CD14-positive monocyte (primary cell): ENCODE results near the gene TGFBR1. TPM values are rescaled to one million over a fixed set of nuclear protein-coding genes. Genes with fewer than 3 reads are reported as not detected.

Source experiments
- DNase-seq, 3 donors: peaks; one replicate each; pipeline ENCODE4 v3.0.0-alpha.2; 2011 to 2022
- H2AFZ ChIP-seq: 2 replicates; pipeline ENCODE4 v1.6.0; 2012; ENCODE audit warnings: mild to moderate bottlenecking, low read depth, low read length, inconsistent platforms; ENCODE audit not compliant: insufficient read depth, poor library complexity, severe bottlenecking
- H3K27ac ChIP-seq, 2 donors: 1 replicate in 1 of 2; 2 replicates in 1 of 2; pipeline ENCODE4 v1.5.1; 2012 to 2013; ENCODE audit warnings: low read length in 2 of 2, control low read depth in 1 of 2, inconsistent platforms in 1 of 2, low read depth in 1 of 2, mild to moderate bottlenecking in 1 of 2
- H3K27me3 ChIP-seq, 2 donors: one replicate each; pipeline versions ENCODE4 v1.6.0 to v1.6.1; 2011 to 2013; ENCODE audit warnings: low read length in 2 of 2; ENCODE audit not compliant: control insufficient read depth in 2 of 2, insufficient read depth in 2 of 2
- H3K36me3 ChIP-seq, 2 donors: replicated peaks in 1 of 2; 1 replicate in 1 of 2; 2 replicates in 1 of 2; pipeline versions ENCODE4 v1.5.1 to v1.6.1; 2012 to 2013; ENCODE audit warnings: low read length in 2 of 2, control low read depth in 1 of 2, inconsistent platforms in 1 of 2, mild to moderate bottlenecking in 1 of 2; ENCODE audit not compliant: insufficient read depth in 2 of 2, control insufficient read depth in 1 of 2
- H3K4me1 ChIP-seq, 2 donors: 1 replicate in 1 of 2; 2 replicates in 1 of 2; pipeline versions ENCODE4 v1.5.1 to v1.6.1; 2012 to 2013; ENCODE audit warnings: low read length in 2 of 2, control low read depth in 1 of 2, inconsistent platforms in 1 of 2, mild to moderate bottlenecking in 1 of 2, moderate library complexity in 1 of 2; ENCODE audit not compliant: insufficient read depth in 2 of 2, control insufficient read depth in 1 of 2
- H3K4me2 ChIP-seq: replicated peaks from 2 replicates; pipeline ENCODE3; 2012; ENCODE audit warnings: low read length, moderate library complexity, mild to moderate bottlenecking; ENCODE audit not compliant: poor library complexity, severe bottlenecking; ENCODE audit errors: extremely low read depth
- H3K4me3 ChIP-seq, 3 experiments: fragments of 200-600 bp in 1 of 3; sonication (generic) in 1 of 3; replicated peaks in 1 of 3; 1 replicate in 2 of 3; 2 replicates in 1 of 3; pipeline ENCODE4 v1.5.1; 2011 to 2013; ENCODE audit warnings: low read length in 3 of 3, mild to moderate bottlenecking in 3 of 3, control low read depth in 2 of 3, low read depth in 2 of 3, inconsistent platforms in 1 of 3, moderate library complexity in 1 of 3
- H3K79me2 ChIP-seq: 2 replicates; pipeline ENCODE4 v1.6.0; 2012; ENCODE audit warnings: mild to moderate bottlenecking, control low read depth, inconsistent platforms, low read length, moderate library complexity; ENCODE audit not compliant: insufficient read depth
- H3K9ac ChIP-seq: 2 replicates; pipeline ENCODE4 v1.6.0; 2017; ENCODE audit warnings: low read length, mild to moderate bottlenecking; ENCODE audit not compliant: insufficient read depth, poor library complexity, severe bottlenecking
- H3K9me3 ChIP-seq, 2 donors: replicated peaks in 1 of 2; 1 replicate in 1 of 2; 2 replicates in 1 of 2; pipeline versions ENCODE4 v1.5.1 to v1.6.1; 2012 to 2013; ENCODE audit warnings: low read length in 2 of 2, control low read depth in 1 of 2; ENCODE audit not compliant: control insufficient read depth in 1 of 2, insufficient read depth in 1 of 2
- H4K20me1 ChIP-seq: 2 replicates; pipeline ENCODE4 v1.6.0; 2012; ENCODE audit warnings: mild to moderate bottlenecking, low read length, control low read depth, moderate library complexity; ENCODE audit not compliant: insufficient read depth
- H3K27ac Mint-ChIP-seq, 7 donors: one replicate each; pipeline ENCODE4 v1.8.0; 2020; ENCODE audit warnings: mild to moderate bottlenecking in 7 of 7, mixed read lengths in 7 of 7, moderate library complexity in 6 of 7, inconsistent platforms in 2 of 7
- H3K27me3 Mint-ChIP-seq, 3 donors: one replicate each; pipeline ENCODE4 v1.8.0; 2021 to 2022; ENCODE audit warnings: low read depth in 3 of 3, mild to moderate bottlenecking in 3 of 3, mixed read lengths in 3 of 3, moderate library complexity in 3 of 3, inconsistent platforms in 1 of 3
- H3K36me3 Mint-ChIP-seq, 2 donors: one replicate each; pipeline ENCODE4 v1.8.0; 2020; ENCODE audit warnings: mixed read lengths in 2 of 2, inconsistent platforms in 1 of 2, mild to moderate bottlenecking in 1 of 2
- H3K4me1 Mint-ChIP-seq: one replicate; pipeline ENCODE4 v1.8.0; 2020; ENCODE audit warnings: mild to moderate bottlenecking, mixed read lengths
- H3K4me3 Mint-ChIP-seq, 2 donors: one replicate each; pipeline ENCODE4 v1.8.0; 2020; ENCODE audit warnings: mild to moderate bottlenecking in 2 of 2, mixed read lengths in 2 of 2, moderate library complexity in 1 of 2
- H3K9me3 Mint-ChIP-seq, 7 donors: one replicate each; pipeline ENCODE4 v1.8.0; 2020 to 2022; ENCODE audit warnings: mixed read lengths in 7 of 7, mild to moderate bottlenecking in 6 of 7, moderate library complexity in 6 of 7, inconsistent platforms in 2 of 7
- CTCF ChIP-seq: fragments of 200-600 bp; IDR thresholded peaks from one replicate; pipeline ENCODE4 v1.8.0; 2022; ENCODE audit warnings: antibody characterized with exemption, mild to moderate bottlenecking
- WGBS: methylation state at CpG from one replicate; pipeline ENCODE4 v1.1.5; 2013; ENCODE audit warnings: missing lambda C conversion rate; ENCODE audit not compliant: insufficient coverage; 5-methylcytosine and 5-hydroxymethylcytosine counted together
- intact Hi-C, 2 donors: fragments of 100-400 bp; cut with micrococcal nuclease; formaldehyde crosslinking; loops; one replicate each; pipeline versions ENCODE4 v1.15.0 to v1.15.1; 2023
- polyA plus RNA-seq, 3 donors: library from polyadenylated mRNA; depleted of rRNA in 1 of 3; unstranded in 2 of 3; stranded (reverse) in 1 of 3; fragments of 300-500 nt in 2 of 3; fragments of >200 nt in 1 of 3; fragmentation: Illumina TruSeq in 2 of 3; gene quantifications; 1 replicate in 2 of 3; 2 replicates in 1 of 3; pipeline ENCODE4 v1.2.3, GENCODE V29; 2012 to 2021

TGFBR1 gene
- polyA plus RNA-seq, 3 donors: 10.7 to 26.8 (median 25.0) TPM

- intact Hi-C loops: loop anchor here (2.0 to 10.0 kb wide), 3 partner anchors 20 to 54 kb away; partner anchors contain the start of gene TGFBR1 (in 2 of the 2)
- Mint-ChIP-seq H3K4me1 (peaks cover 51% of the 10 kb centered on the region), H3K27ac (peak overlapping the region; percentile 96 to 99 (median 98)), H3K9me3 (peaks cover 0 to 2% (median 0%) of the 10 kb centered on the region in 7 donors), H3K27me3 (peaks cover 20 to 28% (median 26%) of the 10 kb centered on the region in 3 donors), H3K4me3 (peak overlapping the region; percentile 39 to 81), H3K36me3 (peaks cover 9 to 19% of the 10 kb centered on the region in 2 donors)
- Histone ChIP-seq H3K4me1 (peaks cover 51 to 54% of the 10 kb centered on the region in 2 donors), H3K27ac (peak overlapping the region; percentile 87 to 88), H3K36me3 (no peaks in the 10 kb centered on the region), H3K9me3 (no peaks in the 10 kb centered on the region), H2AFZ (peak overlapping the region; percentile 13), H3K4me2 (peak overlapping the region; percentile 69), H3K9ac (peak overlapping the region; percentile 35), H4K20me1 (no peaks in the 10 kb centered on the region), H3K27me3 (peaks cover 13 to 27% of the 10 kb centered on the region in 2 donors), H3K79me2 (no peaks in the 10 kb centered on the region), H3K4me3 (peak overlapping the region in 2 of 3 experiments; percentile 30 to 60)
- TF ChIP-seq CTCF: no peak
- DNase-seq: peak; percentile 94 to 96 (median 94)
- WGBS: 0% methylated on average over 3 of the region's 8 CpGs
Measured at GRCh38 chr9:99058964-99059921, 45.7 kb upstream of the TGFBR1 start.

GRCh38 chr9:99060621-99061020 is 44.3 kb upstream of the TGFBR1 start:
- no peak for DNase-seq
- intact Hi-C loops: no loop called here
- Histone ChIP-seq H3K4me3 (no peak overlapping the region), H3K4me2 (no peak overlapping the region), H3K9ac (no peak overlapping the region), H2AFZ (no peak overlapping the region), H3K27me3 (peaks cover 3 to 13% of the 10 kb centered on the region in 2 donors), H3K9me3 (no peaks in the 10 kb centered on the region), H3K27ac (peak overlapping the region; percentile 87 to 88), H3K36me3 (no peaks in the 10 kb centered on the region), H3K79me2 (no peaks in the 10 kb centered on the region), H4K20me1 (no peaks in the 10 kb centered on the region), H3K4me1 (peaks cover 51 to 54% of the 10 kb centered on the region in 2 donors)
- TF ChIP-seq CTCF: no peak
- Mint-ChIP-seq H3K4me1 (peaks cover 49% of the 10 kb centered on the region), H3K36me3 (peaks cover 6 to 7% of the 10 kb centered on the region in 2 donors), H3K4me3 (no peak overlapping the region), H3K27me3 (peaks cover 6 to 15% (median 12%) of the 10 kb centered on the region in 3 donors), H3K9me3 (peaks cover 0 to 2% (median 0%) of the 10 kb centered on the region in 7 donors), H3K27ac (peak overlapping the region in 5 of 7 donors; percentile 13 to 78 (median 59))
- no CpG with 5 or more reads among the region's 2 CpGs for WGBS
